Gastrocnemius medialis (tissue), 4 donors: Measurements from ENCODE around the gene TRIM22.
"Not testable (repeated sequence)": the region's sequence is repeated elsewhere in the genome, so short reads cannot be mapped to it uniquely, and the experiment has no call there.

Experiments used
- CTCF ChIP-seq, 5 experiments: fragments of 450-650 bp in 3 of 5; fragments of 200-600 bp in 2 of 5; sonication (generic) in 2 of 5; IDR thresholded peaks in 4 of 5; conservative IDR thresholded peaks in 1 of 5; 1 replicate in 4 of 5; 2 replicates in 1 of 5; pipeline ENCODE4 v1.5.1; 2016 to 2019; ENCODE audit warnings: antibody characterized with exemption in 5 of 5, mild to moderate bottlenecking in 3 of 5, moderate library complexity in 3 of 5
- POLR2A ChIP-seq, 2 donors: fragments of 450-650 bp; IDR thresholded peaks; one replicate each; pipeline ENCODE4 v1.6.1; 2017; ENCODE audit warnings: antibody characterized with exemption in 2 of 2, mild to moderate bottlenecking in 2 of 2, moderate library complexity in 2 of 2

- TF ChIP-seq POLR2A (IDR thresholded peaks at IDR 0.05); CTCF (IDR thresholded peaks at IDR 0.05 in 4 of 5, conservative IDR thresholded peaks at IDR 0.05 in 1 of 5): not testable (repeated sequence)
Observed at GRCh38 chr11:5682890-5683441, 6.6 kb upstream of the TRIM22 start.
